Measurements from ENCODE around the gene RBPMS2. TPM values are rescaled to one million over a fixed set of nuclear protein-coding genes. Genes with fewer than 3 reads are reported as not detected.
"Not testable (repeated sequence)": the region's sequence is repeated elsewhere in the genome, so short reads cannot be mapped to it uniquely, and the experiment has no call there.

Gene RBPMS2
- total RNA-seq, 1 donor, result 0.09 TPM

DNA sequence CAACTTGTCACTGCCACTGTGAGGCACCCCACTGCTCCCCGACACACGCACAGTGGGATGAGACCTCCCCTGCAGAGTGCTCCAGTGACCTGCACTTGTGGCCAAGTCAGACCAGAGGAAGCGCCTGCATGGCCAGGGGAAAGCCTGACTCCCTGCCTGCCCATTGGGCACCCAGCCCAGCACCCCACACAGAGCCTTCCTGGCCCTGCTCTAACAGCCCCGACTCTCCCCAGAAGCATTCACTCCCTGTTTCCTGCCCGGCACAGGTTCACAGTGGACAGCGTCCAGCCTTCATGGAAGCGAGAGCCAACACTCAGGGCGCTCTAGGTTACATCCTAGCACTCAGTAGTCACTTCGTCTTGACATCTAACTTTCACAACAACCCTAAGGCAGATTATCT lies 27.8 kb downstream of the RBPMS2 start:
- no peak for DNase-seq (ENCODE audit: low read depth)
- TF ChIP-seq, protein P1, sequence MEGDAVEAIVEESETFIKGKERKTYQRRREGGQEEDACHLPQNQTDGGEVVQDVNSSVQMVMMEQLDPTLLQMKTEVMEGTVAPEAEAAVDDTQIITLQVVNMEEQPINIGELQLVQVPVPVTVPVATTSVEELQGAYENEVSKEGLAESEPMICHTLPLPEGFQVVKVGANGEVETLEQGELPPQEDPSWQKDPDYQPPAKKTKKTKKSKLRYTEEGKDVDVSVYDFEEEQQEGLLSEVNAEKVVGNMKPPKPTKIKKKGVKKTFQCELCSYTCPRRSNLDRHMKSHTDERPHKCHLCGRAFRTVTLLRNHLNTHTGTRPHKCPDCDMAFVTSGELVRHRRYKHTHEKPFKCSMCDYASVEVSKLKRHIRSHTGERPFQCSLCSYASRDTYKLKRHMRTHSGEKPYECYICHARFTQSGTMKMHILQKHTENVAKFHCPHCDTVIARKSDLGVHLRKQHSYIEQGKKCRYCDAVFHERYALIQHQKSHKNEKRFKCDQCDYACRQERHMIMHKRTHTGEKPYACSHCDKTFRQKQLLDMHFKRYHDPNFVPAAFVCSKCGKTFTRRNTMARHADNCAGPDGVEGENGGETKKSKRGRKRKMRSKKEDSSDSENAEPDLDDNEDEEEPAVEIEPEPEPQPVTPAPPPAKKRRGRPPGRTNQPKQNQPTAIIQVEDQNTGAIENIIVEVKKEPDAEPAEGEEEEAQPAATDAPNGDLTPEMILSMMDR (IDR thresholded peaks at IDR 0.05; ENCODE audit: insufficient read depth, low read length), result no peak
- H3K4me3 ChIP-seq (ENCODE audit: low read depth, low read length), result no peak overlapping the region

DNA sequence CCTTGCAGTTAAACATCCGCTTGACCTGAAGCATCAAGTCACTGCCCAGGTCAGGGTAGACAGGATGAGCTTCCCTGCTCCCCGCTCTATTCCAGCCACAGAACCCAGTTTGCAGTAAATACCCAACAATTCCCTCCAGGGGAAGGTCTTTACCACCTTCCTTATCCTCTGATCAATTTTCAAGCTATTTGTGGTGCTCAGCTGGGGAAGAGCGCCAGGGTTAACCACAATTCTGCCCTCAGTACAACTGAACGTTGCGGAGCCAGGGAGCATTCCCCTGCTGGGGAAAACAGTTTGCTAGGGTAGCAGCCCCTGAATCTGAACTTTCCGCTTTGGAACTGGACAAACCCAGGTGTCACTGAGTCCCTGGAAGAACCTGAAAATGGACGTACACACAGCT lies 28.5 kb downstream of the RBPMS2 start:
- no peak for DNase-seq (ENCODE audit: low read depth)
- no peak overlapping the region for H3K4me3 ChIP-seq (ENCODE audit: low read depth, low read length)
- TF ChIP-seq, protein P1 (IDR thresholded peaks at IDR 0.05; ENCODE audit: insufficient read depth, low read length), result no peak

DNA sequence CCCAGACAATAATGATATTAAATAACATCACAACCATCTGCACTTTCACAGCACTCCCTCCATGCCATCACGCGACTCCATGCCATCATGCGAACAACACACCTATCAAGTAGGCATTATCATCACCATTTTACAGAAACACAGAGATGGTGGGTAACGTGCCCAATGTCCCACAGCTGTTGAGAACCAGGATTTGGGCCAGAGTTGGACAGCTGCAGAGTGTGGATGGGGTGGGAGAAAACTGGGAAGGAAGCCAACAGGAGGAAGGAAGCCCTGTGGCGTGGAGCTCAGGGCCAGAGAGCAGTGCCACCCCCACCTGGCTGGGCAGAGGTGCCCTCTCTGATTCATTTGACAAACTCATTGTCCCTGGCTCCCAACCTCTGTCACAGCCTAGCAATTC lies 29.0 kb downstream of the RBPMS2 start:
- no peak for DNase-seq (ENCODE audit: low read depth)
- no peak overlapping the region for H3K4me3 ChIP-seq (ENCODE audit: low read depth, low read length)
- TF ChIP-seq, protein P1 (IDR thresholded peaks at IDR 0.05; ENCODE audit: insufficient read depth, low read length), result no peak

DNA sequence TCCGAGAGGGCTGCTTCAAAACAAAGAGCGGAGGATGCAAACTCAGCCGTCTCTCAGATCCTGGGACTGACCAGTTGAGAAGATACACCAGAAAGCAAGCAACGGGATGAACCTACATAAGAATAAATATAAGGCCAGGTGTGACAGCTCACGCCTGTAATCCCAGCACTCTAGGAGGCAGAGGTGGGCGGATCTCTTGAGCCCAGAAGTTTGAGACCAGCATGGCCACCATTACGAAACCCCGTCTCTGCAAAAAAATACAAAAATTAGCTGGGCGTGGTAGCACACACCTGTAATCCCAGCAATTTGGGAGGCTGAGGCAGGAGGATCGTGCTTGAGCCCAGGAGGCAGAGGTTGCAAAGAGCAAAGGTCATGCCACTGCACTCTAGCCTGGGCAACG lies 31.7 kb downstream of the RBPMS2 start:
- TF ChIP-seq, protein P1 (IDR thresholded peaks at IDR 0.05; ENCODE audit: insufficient read depth, low read length), result no peak
- no peak overlapping the region for H3K4me3 ChIP-seq (ENCODE audit: low read depth, low read length)
- no peak for DNase-seq (ENCODE audit: low read depth)

DNA sequence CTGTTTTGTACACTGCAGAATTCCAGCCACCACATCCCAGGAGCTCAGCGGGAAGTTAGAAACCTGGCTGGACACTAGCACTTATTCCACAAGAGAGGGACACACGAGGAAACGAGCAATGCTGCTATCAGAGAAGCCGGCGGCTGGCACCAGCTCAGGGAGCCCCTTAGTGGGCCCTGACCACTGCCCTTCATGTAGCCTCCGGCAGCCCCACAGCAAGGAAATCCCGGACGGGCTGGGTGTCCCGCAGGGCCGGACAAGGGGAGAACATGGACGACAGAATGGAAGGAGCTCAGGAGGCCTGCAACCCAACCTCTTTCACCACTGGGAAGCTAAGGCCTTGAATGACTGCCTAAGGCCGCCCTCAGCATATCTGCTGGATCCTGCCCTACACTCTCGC lies 32.5 kb downstream of the RBPMS2 start:
- TF ChIP-seq, protein P1 (IDR thresholded peaks at IDR 0.05; ENCODE audit: insufficient read depth, low read length), result no peak
- DNase-seq (ENCODE audit: low read depth), result no peak
- H3K4me3 ChIP-seq (ENCODE audit: low read depth, low read length), result no peak overlapping the region

DNA sequence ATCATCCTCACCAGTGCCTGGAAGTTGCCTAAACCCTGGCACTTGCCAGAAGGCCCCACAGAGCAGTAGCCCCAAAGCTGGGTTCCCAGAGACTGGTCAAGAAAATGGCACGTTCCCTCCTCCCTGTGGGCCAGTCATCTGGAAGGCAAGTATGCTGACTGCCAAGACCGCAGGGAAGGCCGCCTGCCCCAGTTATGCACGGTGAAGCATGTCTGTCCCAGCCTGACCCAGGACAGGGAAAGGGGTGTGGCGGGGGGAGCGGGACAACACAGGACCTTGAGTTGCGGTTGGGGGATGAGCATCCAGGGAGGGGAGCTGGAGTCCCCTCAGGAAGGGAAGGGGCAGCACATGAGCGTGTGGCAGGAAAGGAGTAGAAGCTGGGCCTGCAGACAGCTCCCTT lies 33.0 kb downstream of the RBPMS2 start:
- TF ChIP-seq, protein P1 (IDR thresholded peaks at IDR 0.05; ENCODE audit: insufficient read depth, low read length), result no peak

DNA sequence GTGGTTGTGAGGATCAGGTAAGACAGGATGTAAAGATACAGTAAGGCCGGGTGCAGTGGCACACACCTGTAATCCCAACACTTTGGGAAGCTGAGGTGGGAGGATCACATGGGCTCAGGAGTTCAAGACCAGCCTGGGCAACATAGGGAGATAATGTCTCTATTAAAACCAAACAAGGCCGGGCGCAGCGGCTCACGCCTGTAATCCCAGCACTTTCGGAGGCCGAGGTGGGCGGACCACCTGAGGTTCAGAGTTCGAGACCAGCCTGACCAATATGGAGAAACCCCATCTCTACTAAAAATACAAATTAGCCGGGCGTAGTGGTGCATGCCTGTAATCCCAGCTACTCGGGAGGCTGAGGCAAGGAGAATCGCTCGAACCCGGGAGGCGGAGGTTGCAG lies 33.7 kb downstream of the RBPMS2 start:
- not testable (repeated sequence) for DNase-seq (ENCODE audit: low read depth); H3K4me3 ChIP-seq (ENCODE audit: low read depth, low read length)

More for the DNA sequence above, 33.0 kb downstream of the RBPMS2 start:
- DNase-seq (ENCODE audit: low read depth), result no peak
- no peak overlapping the region for H3K4me3 ChIP-seq (ENCODE audit: low read depth, low read length)

Data from fibroblast of the aortic adventitia (primary cell).